ENCODE data around the gene HPSE2. TPM values are rescaled to one million over a fixed set of nuclear protein-coding genes. Genes with fewer than 3 reads are reported as not detected.

Gene HPSE2
- polyA plus RNA-seq, 2 of the 4 experiments (the other 2 are of a cell fraction): not detected

DNA sequence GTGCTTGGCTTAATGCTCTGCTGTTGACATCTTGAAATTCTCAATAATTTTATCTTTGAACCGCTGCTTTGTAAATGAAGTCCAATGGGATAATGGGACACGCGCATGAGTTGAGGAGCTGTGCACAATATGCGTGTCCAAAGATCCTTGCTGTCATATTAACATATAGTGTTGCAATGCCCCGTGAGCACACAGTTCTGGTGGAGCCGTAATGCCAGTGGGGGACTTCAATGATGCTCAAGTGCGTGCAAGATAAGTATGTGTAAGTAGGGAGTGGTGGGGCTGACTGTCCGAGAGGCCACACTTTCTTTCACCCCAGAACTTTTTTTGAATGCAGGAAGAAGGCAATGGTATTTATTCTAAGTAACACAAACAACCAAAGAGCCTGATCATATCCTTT, 711.5 kb downstream of the HPSE2 start (continued):
- no peak for TF ChIP-seq MAX (IDR thresholded peaks at IDR 0.05)

- Histone ChIP-seq H3K4me1 (no peaks in the 10 kb centered on the region), H3K9me3 (no peaks in the 10 kb centered on the region), H3K27ac (no peak overlapping the region), H3K4me2 (no peak overlapping the region), H3K4me3 (no peak overlapping the region)
- WGBS (ENCODE audit: missing lambda C conversion rate): 2% methylated on average over 2 of the region's 2 CpGs
- DNase-seq (ENCODE audit: low read depth in 1 of 2, low spot score in 1 of 2) (no peak), FAIRE-seq (no peak), ATAC-seq (no peak)
- TF ChIP-seq ATOH8 (CRISPR knock-in tag; IDR thresholded peaks at IDR 0.05; ENCODE audit: low read depth) (no peak), BHLHE40 (IDR thresholded peaks at IDR 0.05; ENCODE audit: low read depth, low read length) (no peak), HOXB5 (CRISPR knock-in tag; IDR thresholded peaks at IDR 0.05) (no peak)
- CTCF ChIA-PET: no interaction called here
- POLR2A ChIA-PET: no interaction called here
These were observed 715.8 kb downstream of the HPSE2 start for GRCh38 chr10:98519841-98520240.

DNA sequence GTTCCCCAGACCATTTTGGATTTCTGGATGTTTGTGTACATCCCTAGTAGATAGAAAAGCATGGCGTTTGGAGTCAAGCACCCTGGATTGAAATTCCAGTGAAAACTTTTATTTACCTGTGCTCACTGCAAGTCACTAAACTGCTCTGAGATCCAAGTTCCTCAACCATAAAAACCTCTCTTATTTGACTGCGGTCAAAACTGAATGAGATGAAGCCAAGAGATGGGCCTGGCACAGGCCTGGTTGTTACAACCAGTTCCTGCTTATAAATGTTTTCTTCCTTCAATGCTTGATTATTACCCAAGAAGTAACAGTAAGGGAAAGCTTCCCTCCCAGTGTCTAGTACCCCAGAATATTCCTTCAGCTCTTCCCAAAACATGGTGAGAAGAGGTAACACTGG, 718.0 kb downstream of the HPSE2 start:
- no peak for ATAC-seq
- TF ChIP-seq MAZ (IDR thresholded peaks at IDR 0.05; ENCODE audit: borderline replicate concordance, low read depth, low read length): no peak
- no peak for TF ChIP-seq KDM1A (IDR thresholded peaks at IDR 0.05; ENCODE audit: low read depth)
- no peak for TF ChIP-seq BHLHE40 (IDR thresholded peaks at IDR 0.05; ENCODE audit: low read depth, low read length)
- Histone ChIP-seq H3K9me3 (no peaks in the 10 kb centered on the region), H3K4me1 (no peaks in the 10 kb centered on the region), H3K4me2 (no peak overlapping the region), H3K4me3 (no peak overlapping the region), H3K27ac (no peak overlapping the region)
- no peak for DNase-seq (ENCODE audit: low read depth in 1 of 2, low spot score in 1 of 2)
- ChIA-PET POLR2A (no interaction called here), CTCF (interaction anchor here (1.0 kb wide), 1 partner anchor 13 kb away, joined by 3 read pairs; no protein-coding TSS in a partner anchor)
- 46% methylated on average over 2 of the region's 2 CpGs for WGBS (ENCODE audit: missing lambda C conversion rate)
- FAIRE-seq: no peak

DNA sequence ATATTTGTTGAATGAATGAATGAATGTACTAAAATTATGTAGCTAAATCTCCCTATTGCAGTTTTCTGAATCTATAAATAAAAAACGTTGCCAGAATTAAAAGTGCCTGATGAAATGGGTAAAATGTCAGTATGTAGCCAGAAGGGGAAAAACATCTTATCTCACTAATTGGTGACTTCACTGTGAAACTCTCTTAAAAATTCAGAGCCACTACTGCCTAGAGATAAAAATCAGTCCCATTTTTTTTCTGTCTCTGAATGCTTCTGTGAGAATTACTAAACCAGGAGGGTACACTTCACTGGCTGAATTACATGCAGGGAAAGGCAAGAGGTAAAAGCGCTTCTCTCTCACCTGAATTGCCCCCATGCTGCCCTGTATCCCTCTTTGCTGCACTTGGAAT, 719.3 kb downstream of the HPSE2 start:
- FAIRE-seq (no peak), DNase-seq (ENCODE audit: low read depth in 1 of 2, low spot score in 1 of 2) (no peak), ATAC-seq (no peak)
- ChIA-PET CTCF (no interaction called here), POLR2A (no interaction called here)
- H3K4me2 ChIP-seq: no peak overlapping the region
- no peaks in the 10 kb centered on the region for H3K9me3 ChIP-seq
- no peak for TF ChIP-seq POLR2A (IDR thresholded peaks at IDR 0.05; ENCODE audit: low read length)
- no peak for TF ChIP-seq GATA3 (IDR thresholded peaks at IDR 0.05; ENCODE audit: borderline replicate concordance)
- TF ChIP-seq, protein P1, sequence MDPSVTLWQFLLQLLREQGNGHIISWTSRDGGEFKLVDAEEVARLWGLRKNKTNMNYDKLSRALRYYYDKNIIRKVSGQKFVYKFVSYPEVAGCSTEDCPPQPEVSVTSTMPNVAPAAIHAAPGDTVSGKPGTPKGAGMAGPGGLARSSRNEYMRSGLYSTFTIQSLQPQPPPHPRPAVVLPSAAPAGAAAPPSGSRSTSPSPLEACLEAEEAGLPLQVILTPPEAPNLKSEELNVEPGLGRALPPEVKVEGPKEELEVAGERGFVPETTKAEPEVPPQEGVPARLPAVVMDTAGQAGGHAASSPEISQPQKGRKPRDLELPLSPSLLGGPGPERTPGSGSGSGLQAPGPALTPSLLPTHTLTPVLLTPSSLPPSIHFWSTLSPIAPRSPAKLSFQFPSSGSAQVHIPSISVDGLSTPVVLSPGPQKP (IDR thresholded peaks at IDR 0.05; ENCODE audit: low read depth, low read length): no peak
- no peaks in the 10 kb centered on the region for H3K4me1 ChIP-seq
- H3K4me3 ChIP-seq: no peak overlapping the region
- no peak overlapping the region for H3K27ac ChIP-seq
- 33% methylated on average over 2 of the region's 2 CpGs for WGBS (ENCODE audit: missing lambda C conversion rate)

DNA sequence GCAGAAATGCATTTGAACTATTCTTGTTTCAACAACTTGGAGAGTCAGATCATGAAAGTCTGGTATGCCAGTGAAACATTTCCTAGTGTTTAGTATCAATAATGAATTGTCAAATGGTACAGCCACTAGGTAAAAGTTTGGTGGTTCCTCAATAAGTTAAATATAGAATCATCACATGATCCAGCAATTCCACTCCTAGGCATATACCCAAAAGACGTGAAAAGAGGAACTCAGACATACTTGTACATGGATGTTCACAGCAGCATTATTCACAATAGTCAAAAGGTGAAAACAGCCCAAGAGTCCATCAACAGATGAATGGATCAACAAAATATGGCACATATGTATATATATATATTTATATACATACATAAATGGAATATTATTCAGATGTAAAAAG, 721.9 kb downstream of the HPSE2 start:
- 11% methylated on average over 1 of the region's 1 CpG for WGBS (ENCODE audit: missing lambda C conversion rate)
- H3K27ac ChIP-seq: no peak overlapping the region

More for the DNA sequence above, 721.9 kb downstream of the HPSE2 start:
- H3K4me2 ChIP-seq: no peak overlapping the region
- TF ChIP-seq, protein P2, sequence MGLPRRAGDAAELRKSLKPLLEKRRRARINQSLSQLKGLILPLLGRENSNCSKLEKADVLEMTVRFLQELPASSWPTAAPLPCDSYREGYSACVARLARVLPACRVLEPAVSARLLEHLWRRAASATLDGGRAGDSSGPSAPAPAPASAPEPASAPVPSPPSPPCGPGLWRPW (IDR thresholded peaks at IDR 0.05): no peak
- TF ChIP-seq HEYL (CRISPR knock-in tag; IDR thresholded peaks at IDR 0.05): no peak
- TF ChIP-seq, protein P3, sequence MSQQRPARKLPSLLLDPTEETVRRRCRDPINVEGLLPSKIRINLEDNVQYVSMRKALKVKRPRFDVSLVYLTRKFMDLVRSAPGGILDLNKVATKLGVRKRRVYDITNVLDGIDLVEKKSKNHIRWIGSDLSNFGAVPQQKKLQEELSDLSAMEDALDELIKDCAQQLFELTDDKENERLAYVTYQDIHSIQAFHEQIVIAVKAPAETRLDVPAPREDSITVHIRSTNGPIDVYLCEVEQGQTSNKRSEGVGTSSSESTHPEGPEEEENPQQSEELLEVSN (IDR thresholded peaks at IDR 0.05; ENCODE audit: borderline replicate concordance, low read depth): no peak
- TF ChIP-seq RARB (CRISPR knock-in tag; IDR thresholded peaks at IDR 0.05): no peak
- no peak for TF ChIP-seq RFX5 (IDR thresholded peaks at IDR 0.05)
- TF ChIP-seq CTCF (IDR thresholded peaks at IDR 0.05): no peak
- TF ChIP-seq CBX2 (IDR thresholded peaks at IDR 0.05; ENCODE audit: borderline replicate concordance, low read depth): no peak
- no peak for TF ChIP-seq PHF8 (IDR thresholded peaks at IDR 0.05; ENCODE audit: borderline replicate concordance, low read depth)
- TF ChIP-seq JUN (IDR thresholded peaks at IDR 0.05): no peak
- no peak for TF ChIP-seq HOXB13 (CRISPR knock-in tag; IDR thresholded peaks at IDR 0.05; ENCODE audit: low read depth)
- no peak for TF ChIP-seq GATA3 (IDR thresholded peaks at IDR 0.05; ENCODE audit: borderline replicate concordance)
- TF ChIP-seq EP300 (IDR thresholded peaks at IDR 0.05): no peak
- no peak for TF ChIP-seq KDM1A (IDR thresholded peaks at IDR 0.05; ENCODE audit: low read depth)
- TF ChIP-seq TP53 (CRISPR knock-in tag; IDR thresholded peaks at IDR 0.05): no peak
- no peak for TF ChIP-seq CHD2 (IDR thresholded peaks at IDR 0.05; ENCODE audit: low read length, partially characterized antibody)
- no peak for TF ChIP-seq JUNB (IDR thresholded peaks at IDR 0.05)
- ATAC-seq (no peak), DNase-seq (ENCODE audit: low read depth in 1 of 2, low spot score in 1 of 2) (no peak), FAIRE-seq (no peak)
- no peak overlapping the region for H3K4me3 ChIP-seq
- CTCF ChIA-PET: no interaction called here
- POLR2A ChIA-PET: no interaction called here
- H3K4me1 ChIP-seq: no peaks in the 10 kb centered on the region
- H3K9me3 ChIP-seq: no peaks in the 10 kb centered on the region

Data from A549 (cell line).